CD4-positive, CD25-positive, alpha-beta regulatory T cell (primary cell): ENCODE measurements around the gene CLTCL1. TPM values are rescaled to one million over a fixed set of nuclear protein-coding genes. Genes with fewer than 3 reads are reported as not detected.

ENCODE experiments used
- ATAC-seq, 2 donors: fragments of 150-1000 bp; cut with Tn5 transposase; one replicate each; pipeline ENCODE4 v1.10.0; 2021; ENCODE audit warnings: low read depth in 2 of 2, moderate number of reproducible peaks in 2 of 2, moderate library complexity in 1 of 2
- DNase-seq, 3 donors: peaks; one replicate each; pipeline versions ENCODE4 v3.0.0 to v3.0.0-alpha.2; 2012 to 2022; ENCODE audit warnings: mixed read lengths in 1 of 3
- H3K27ac ChIP-seq: one replicate; pipeline ENCODE4 v1.7.0; 2013; ENCODE audit warnings: mild to moderate bottlenecking, low read length; ENCODE audit not compliant: insufficient read depth, poor library complexity, severe bottlenecking
- H3K27me3 ChIP-seq: one replicate; pipeline ENCODE4 v1.7.0; 2013; ENCODE audit warnings: low read length; ENCODE audit not compliant: control insufficient read depth, insufficient read depth
- H3K36me3 ChIP-seq: one replicate; pipeline ENCODE4 v1.7.0; 2013; ENCODE audit warnings: mild to moderate bottlenecking, low read length, moderate library complexity; ENCODE audit not compliant: control insufficient read depth, insufficient read depth
- H3K4me1 ChIP-seq: 2 replicates; pipeline ENCODE4 v1.7.0; 2013; ENCODE audit warnings: mild to moderate bottlenecking, low read length; ENCODE audit not compliant: insufficient read depth, control insufficient read depth, poor library complexity, severe bottlenecking
- H3K4me3 ChIP-seq: one replicate; pipeline ENCODE4 v1.7.0; 2013; ENCODE audit warnings: low read depth, mild to moderate bottlenecking, low read length, moderate library complexity
- H3K9me3 ChIP-seq, 2 experiments: 1 replicate in 1 of 2; 2 replicates in 1 of 2; pipeline ENCODE4 v1.7.0; 2013; ENCODE audit warnings: low read length in 2 of 2, mild to moderate bottlenecking in 1 of 2, moderate library complexity in 1 of 2; ENCODE audit not compliant: control insufficient read depth in 2 of 2
- H3K27ac Mint-ChIP-seq, 3 donors: one replicate each; pipeline ENCODE4 v1.8.0; 2020 to 2022; ENCODE audit warnings: mild to moderate bottlenecking in 3 of 3, mixed read lengths in 3 of 3, moderate library complexity in 2 of 3
- H3K27me3 Mint-ChIP-seq: one replicate; pipeline ENCODE4 v1.8.0; 2022; ENCODE audit warnings: mild to moderate bottlenecking, mixed read lengths
- H3K36me3 Mint-ChIP-seq: one replicate; pipeline ENCODE4 v1.8.0; 2020; ENCODE audit warnings: mixed read lengths
- H3K4me1 Mint-ChIP-seq, 4 donors: one replicate each; pipeline ENCODE4 v1.8.0; 2020 to 2022; ENCODE audit warnings: mixed read lengths in 4 of 4, mild to moderate bottlenecking in 1 of 4
- H3K4me3 Mint-ChIP-seq, 4 donors: one replicate each; pipeline ENCODE4 v1.8.0; 2020 to 2022; ENCODE audit warnings: mild to moderate bottlenecking in 4 of 4, mixed read lengths in 4 of 4, moderate library complexity in 3 of 4
- H3K9me3 Mint-ChIP-seq, 7 donors: one replicate each; pipeline ENCODE4 v1.8.0; 2020 to 2022; ENCODE audit warnings: mixed read lengths in 7 of 7, mild to moderate bottlenecking in 3 of 7, moderate library complexity in 2 of 7
- polyA plus RNA-seq, 4 donors: library from polyadenylated mRNA; unstranded; fragments of 300-500 nt; fragmentation: Illumina TruSeq; gene quantifications; one replicate each; pipeline ENCODE4 v1.2.3, GENCODE V29; 2021
- total RNA-seq: library from RNA; stranded (reverse); gene quantifications from one replicate; pipeline ENCODE4 v1.2.3, GENCODE V29; 2022

The CLTCL1 gene
- total and polyA plus RNA-seq, 5 donors from 2014 or later, result 0.20 to 0.55 (median 0.34) TPM

- DNase-seq, result peak; percentile 50 to 85 (median 77)
- peaks cover 20% of the 10 kb centered on the region for H3K4me1 ChIP-seq
- no peaks in the 10 kb centered on the region for H3K9me3 Mint-ChIP-seq
- ATAC-seq, result peak; percentile 71 to 77
- H3K27me3 ChIP-seq, result no peaks in the 10 kb centered on the region
- H3K4me1 Mint-ChIP-seq, result peaks cover 5 to 32% (median 13%) of the 10 kb centered on the region in 4 donors
- peak within 1 kb of the TSS; percentile 69 for H3K27ac ChIP-seq
- no peaks in the 10 kb centered on the region for H3K27me3 Mint-ChIP-seq
- peak within 1 kb of the TSS; percentile 67 to 89 (median 76) for H3K27ac Mint-ChIP-seq
- H3K36me3 Mint-ChIP-seq, result no peaks in the 10 kb centered on the region
- H3K9me3 ChIP-seq, result no peaks in the 10 kb centered on the region
- peak within 1 kb of the TSS; percentile 18 for H3K4me3 ChIP-seq
- H3K4me3 Mint-ChIP-seq, result peak within 1 kb of the TSS; percentile 90 to 97 (median 93)
- H3K36me3 ChIP-seq, result no peaks in the 10 kb centered on the region
Observed at GRCh38 chr22:19178657-19179496, 112.6 kb downstream of the CLTCL1 start, which contains the start of gene SLC25A1. SLC25A1 (minus strand) TSS chr22:19178736; CDS start chr22:19178673, 63 bp downstream.

GRCh38 chr22:19178065-19178656, 113.4 kb downstream of the CLTCL1 start:
- peak; percentile 60 to 64 (median 60) for DNase-seq

GRCh38 chr22:19177164-19178064, 114.1 kb downstream of the CLTCL1 start:
- no peaks in the 10 kb centered on the region for H3K36me3 Mint-ChIP-seq
- H3K4me3 Mint-ChIP-seq, result peak overlapping the region; percentile 47 to 83 (median 70)
- Histone ChIP-seq H3K4me1 (peaks cover 29% of the 10 kb centered on the region), H3K4me3 (no peak overlapping the region), H3K27ac (peak overlapping the region; percentile 69), H3K9me3 (no peaks in the 10 kb centered on the region), H3K36me3 (no peaks in the 10 kb centered on the region), H3K27me3 (no peaks in the 10 kb centered on the region)
- DNase-seq, result no peak
- no peaks in the 10 kb centered on the region for H3K9me3 Mint-ChIP-seq
- H3K27me3 Mint-ChIP-seq, result no peaks in the 10 kb centered on the region
- H3K27ac Mint-ChIP-seq, result peak overlapping the region in 1 of 3 donors; percentile 67
- H3K4me1 Mint-ChIP-seq, result peaks cover 5 to 42% (median 18%) of the 10 kb centered on the region in 4 donors
- no peak for ATAC-seq

More at GRCh38 chr22:19178065-19178656, 113.4 kb downstream of the CLTCL1 start:
- Histone ChIP-seq H3K4me1 (peaks cover 24% of the 10 kb centered on the region), H3K27me3 (no peaks in the 10 kb centered on the region), H3K9me3 (no peaks in the 10 kb centered on the region), H3K4me3 (no peak overlapping the region), H3K36me3 (no peaks in the 10 kb centered on the region), H3K27ac (peak overlapping the region; percentile 69)
- Mint-ChIP-seq H3K27me3 (no peaks in the 10 kb centered on the region), H3K4me3 (peak overlapping the region in 1 of 4 donors; percentile 83), H3K4me1 (peaks cover 5 to 39% (median 14%) of the 10 kb centered on the region in 4 donors), H3K9me3 (no peaks in the 10 kb centered on the region), H3K36me3 (no peaks in the 10 kb centered on the region), H3K27ac (no peak overlapping the region)
- ATAC-seq, result peak; percentile 31 to 45

- Histone ChIP-seq H3K27me3 (no peaks in the 10 kb centered on the region), H3K9me3 (no peaks in the 10 kb centered on the region), H3K4me3 (no peak overlapping the region), H3K27ac (no peak overlapping the region), H3K36me3 (no peaks in the 10 kb centered on the region), H3K4me1 (peaks cover 36% of the 10 kb centered on the region)
- no peaks in the 10 kb centered on the region for H3K27me3 Mint-ChIP-seq
- peaks cover 5 to 40% (median 16%) of the 10 kb centered on the region in 4 donors for H3K4me1 Mint-ChIP-seq
- no peak for DNase-seq
- no peak for ATAC-seq
- H3K9me3 Mint-ChIP-seq, result no peaks in the 10 kb centered on the region
- no peaks in the 10 kb centered on the region for H3K36me3 Mint-ChIP-seq
- peak overlapping the region in 2 of 3 donors; percentile 31 to 66 for H3K27ac Mint-ChIP-seq
- H3K4me3 Mint-ChIP-seq, result peak overlapping the region; percentile 59 to 80 (median 74)
Observed at GRCh38 chr22:19176732-19177131, 114.8 kb downstream of the CLTCL1 start.

GRCh38 chr22:19176175-19176643, 115.3 kb downstream of the CLTCL1 start:
- ATAC-seq (no peak), DNase-seq (no peak)
- no peaks in the 10 kb centered on the region for H3K27me3 ChIP-seq
- H3K4me1 ChIP-seq, result peaks cover 37% of the 10 kb centered on the region
- H3K27ac ChIP-seq, result no peak overlapping the region
- Mint-ChIP-seq H3K4me3 (peak overlapping the region; percentile 35 to 80 (median 65)), H3K27ac (no peak overlapping the region), H3K9me3 (no peaks in the 10 kb centered on the region), H3K4me1 (peaks cover 5 to 41% (median 16%) of the 10 kb centered on the region in 4 donors), H3K27me3 (no peaks in the 10 kb centered on the region), H3K36me3 (no peaks in the 10 kb centered on the region)
- H3K4me3 ChIP-seq, result no peak overlapping the region
- no peaks in the 10 kb centered on the region for H3K36me3 ChIP-seq
- no peaks in the 10 kb centered on the region for H3K9me3 ChIP-seq

GRCh38 chr22:19175602-19176174, 115.8 kb downstream of the CLTCL1 start:
- peaks cover 3% of the 10 kb centered on the region for H3K27me3 Mint-ChIP-seq
- no peak overlapping the region for H3K4me3 ChIP-seq
- peaks cover 42% of the 10 kb centered on the region for H3K4me1 ChIP-seq
- H3K4me1 Mint-ChIP-seq, result peaks cover 5 to 44% (median 18%) of the 10 kb centered on the region in 4 donors
- DNase-seq (no peak), ATAC-seq (no peak)
- no peaks in the 10 kb centered on the region for H3K27me3 ChIP-seq
- no peaks in the 10 kb centered on the region for H3K36me3 Mint-ChIP-seq
- H3K27ac ChIP-seq, result no peak overlapping the region
- H3K9me3 Mint-ChIP-seq, result no peaks in the 10 kb centered on the region
- no peak overlapping the region for H3K27ac Mint-ChIP-seq
- H3K4me3 Mint-ChIP-seq, result peak overlapping the region; percentile 35 to 59 (median 55)
- H3K9me3 ChIP-seq, result no peaks in the 10 kb centered on the region
- H3K36me3 ChIP-seq, result no peaks in the 10 kb centered on the region
